Measurements from ENCODE around the gene CDYL.

DNA sequence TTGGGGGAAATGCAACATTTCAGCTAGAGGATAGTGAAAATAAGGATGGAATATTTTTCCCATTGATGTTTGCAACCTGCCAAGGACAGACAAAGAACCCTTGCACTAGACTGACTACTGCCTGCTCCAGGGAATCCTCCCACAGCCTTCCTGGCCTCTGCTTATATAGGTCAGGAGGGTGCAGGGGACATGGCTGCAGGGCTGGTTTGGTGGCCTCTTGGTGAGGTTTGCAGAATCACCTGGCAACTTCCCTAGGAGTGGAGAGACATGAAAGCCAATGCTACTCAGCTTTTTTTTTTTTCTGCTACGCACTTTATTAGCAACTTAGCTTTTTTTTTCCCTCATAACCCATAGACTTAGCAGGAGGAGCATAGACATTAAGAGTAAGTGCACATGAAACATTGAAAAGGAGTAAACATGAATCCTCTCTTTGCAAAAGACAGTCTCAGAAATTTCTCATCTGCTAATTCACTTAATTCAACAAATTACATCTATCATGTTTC lies 39.8 kb upstream of the CDYL start:
- TF ChIP-seq POLR2A (IDR thresholded peaks at IDR 0.05) = no peak
- TF ChIP-seq, protein P1, sequence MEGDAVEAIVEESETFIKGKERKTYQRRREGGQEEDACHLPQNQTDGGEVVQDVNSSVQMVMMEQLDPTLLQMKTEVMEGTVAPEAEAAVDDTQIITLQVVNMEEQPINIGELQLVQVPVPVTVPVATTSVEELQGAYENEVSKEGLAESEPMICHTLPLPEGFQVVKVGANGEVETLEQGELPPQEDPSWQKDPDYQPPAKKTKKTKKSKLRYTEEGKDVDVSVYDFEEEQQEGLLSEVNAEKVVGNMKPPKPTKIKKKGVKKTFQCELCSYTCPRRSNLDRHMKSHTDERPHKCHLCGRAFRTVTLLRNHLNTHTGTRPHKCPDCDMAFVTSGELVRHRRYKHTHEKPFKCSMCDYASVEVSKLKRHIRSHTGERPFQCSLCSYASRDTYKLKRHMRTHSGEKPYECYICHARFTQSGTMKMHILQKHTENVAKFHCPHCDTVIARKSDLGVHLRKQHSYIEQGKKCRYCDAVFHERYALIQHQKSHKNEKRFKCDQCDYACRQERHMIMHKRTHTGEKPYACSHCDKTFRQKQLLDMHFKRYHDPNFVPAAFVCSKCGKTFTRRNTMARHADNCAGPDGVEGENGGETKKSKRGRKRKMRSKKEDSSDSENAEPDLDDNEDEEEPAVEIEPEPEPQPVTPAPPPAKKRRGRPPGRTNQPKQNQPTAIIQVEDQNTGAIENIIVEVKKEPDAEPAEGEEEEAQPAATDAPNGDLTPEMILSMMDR (IDR thresholded peaks at IDR 0.05) = no peak

Data from lower leg skin (tissue), 3 donors.